ENCODE measurements around the gene WWOX.

DNA sequence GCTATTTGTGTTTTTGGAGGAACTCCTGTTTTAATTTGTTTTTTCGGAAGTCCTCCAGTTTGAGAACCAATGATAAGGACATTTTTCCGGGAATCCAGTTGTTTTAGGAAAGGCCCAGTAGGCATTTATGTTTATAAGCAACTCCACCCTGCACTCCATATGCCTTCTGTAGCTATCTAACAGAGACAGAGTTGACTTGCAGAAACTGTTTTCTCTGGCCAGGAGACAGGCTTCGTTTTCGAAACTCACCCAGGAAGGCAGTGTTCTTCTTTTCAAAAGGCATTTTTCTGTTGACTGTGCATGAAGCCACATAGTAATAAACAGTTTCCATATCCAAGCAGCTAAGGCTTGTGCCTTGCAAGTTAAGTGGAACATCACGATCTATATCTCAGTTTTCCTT is 587.1 kb downstream of the WWOX start:
- TF ChIP-seq, protein P1, sequence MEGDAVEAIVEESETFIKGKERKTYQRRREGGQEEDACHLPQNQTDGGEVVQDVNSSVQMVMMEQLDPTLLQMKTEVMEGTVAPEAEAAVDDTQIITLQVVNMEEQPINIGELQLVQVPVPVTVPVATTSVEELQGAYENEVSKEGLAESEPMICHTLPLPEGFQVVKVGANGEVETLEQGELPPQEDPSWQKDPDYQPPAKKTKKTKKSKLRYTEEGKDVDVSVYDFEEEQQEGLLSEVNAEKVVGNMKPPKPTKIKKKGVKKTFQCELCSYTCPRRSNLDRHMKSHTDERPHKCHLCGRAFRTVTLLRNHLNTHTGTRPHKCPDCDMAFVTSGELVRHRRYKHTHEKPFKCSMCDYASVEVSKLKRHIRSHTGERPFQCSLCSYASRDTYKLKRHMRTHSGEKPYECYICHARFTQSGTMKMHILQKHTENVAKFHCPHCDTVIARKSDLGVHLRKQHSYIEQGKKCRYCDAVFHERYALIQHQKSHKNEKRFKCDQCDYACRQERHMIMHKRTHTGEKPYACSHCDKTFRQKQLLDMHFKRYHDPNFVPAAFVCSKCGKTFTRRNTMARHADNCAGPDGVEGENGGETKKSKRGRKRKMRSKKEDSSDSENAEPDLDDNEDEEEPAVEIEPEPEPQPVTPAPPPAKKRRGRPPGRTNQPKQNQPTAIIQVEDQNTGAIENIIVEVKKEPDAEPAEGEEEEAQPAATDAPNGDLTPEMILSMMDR (IDR thresholded peaks at IDR 0.05; ENCODE audit: low read depth, low read length): no peak
- no peak for TF ChIP-seq POLR2A (IDR thresholded peaks at IDR 0.05; ENCODE audit: extremely low read depth, insufficient read length)
- no peak for TF ChIP-seq MYC (IDR thresholded peaks at IDR 0.05; ENCODE audit: low read depth, low read length)

Measured in NB4 (cell line).